ENCODE measurements around the gene MAGEA8.

- TF ChIP-seq CTCF (IDR thresholded peaks at IDR 0.05; ENCODE audit: insufficient read depth, low read length, poor library complexity, severe bottlenecking) = no peak
- no peak for TF ChIP-seq EZH2phosphoT487 (conservative IDR thresholded peaks at IDR 0.05; ENCODE audit: low read length)
These were observed 20.5 kb upstream of the MAGEA8 start for GRCh38 chrX:149860445-149860844.
